HFFc6 (cell line): ENCODE measurements around the gene FOXD1. TPM values are rescaled to one million over a fixed set of nuclear protein-coding genes. Genes with fewer than 3 reads are reported as not detected.

Source experiments
- DNase-seq: peaks from one replicate; pipeline ENCODE4 v3.0.0-alpha.2; 2018
- H3K27ac Mint-ChIP-seq: 2 replicates; pipeline ENCODE4 v1.8.0; 2020; ENCODE audit warnings: mild to moderate bottlenecking, mixed read lengths
- H3K27me3 Mint-ChIP-seq: 2 replicates; pipeline ENCODE4 v1.8.0; 2021; ENCODE audit warnings: mild to moderate bottlenecking, moderate library complexity, mixed read lengths; ENCODE audit not compliant: insufficient read depth
- H3K36me3 Mint-ChIP-seq: 2 replicates; pipeline ENCODE4 v1.8.0; 2021; ENCODE audit warnings: low read depth, mixed read lengths
- H3K4me1 Mint-ChIP-seq: 2 replicates; pipeline ENCODE4 v1.8.0; 2020; ENCODE audit warnings: low read depth, mixed read lengths
- H3K4me3 Mint-ChIP-seq: 2 replicates; pipeline ENCODE4 v1.8.0; 2020; ENCODE audit warnings: mild to moderate bottlenecking, moderate library complexity, mixed read lengths
- H3K9me3 Mint-ChIP-seq: 2 replicates; pipeline ENCODE4 v1.8.0; 2020; ENCODE audit warnings: mild to moderate bottlenecking, mixed read lengths
- CTCF ChIP-seq: fragments of 200-600 bp; sonication (generic); IDR thresholded peaks from 2 replicates; pipeline ENCODE4 v1.5.0; 2021; ENCODE audit warnings: antibody characterized with exemption, mild to moderate bottlenecking
- long read RNA-seq: library from polyadenylated mRNA; unstranded; transcript quantifications from one replicate; pipeline ENCODE4 v2.0.0, GENCODE V29; 2019
- total RNA-seq, 6 experiments: library from RNA; stranded (reverse); fragmentation: NEBNext Ultra II Directional; extraction: Animal tissue kit (Norgen Biotek cat#: 25700); gene quantifications; 2 replicates in 1 of 6; 3 replicates in 5 of 6; pipeline ENCODE4 v1.2.3, GENCODE V29; 2021

The FOXD1 gene
- total RNA-seq = 10 to 100 TPM; 40.0 to 50.0 (median 45.4) TPM
- long read RNA-seq, partial matches to known transcripts = 0 of 2 reads
- long read RNA-seq, other reads (novel, unspliced or antisense) = 0 of 2 reads

DNA sequence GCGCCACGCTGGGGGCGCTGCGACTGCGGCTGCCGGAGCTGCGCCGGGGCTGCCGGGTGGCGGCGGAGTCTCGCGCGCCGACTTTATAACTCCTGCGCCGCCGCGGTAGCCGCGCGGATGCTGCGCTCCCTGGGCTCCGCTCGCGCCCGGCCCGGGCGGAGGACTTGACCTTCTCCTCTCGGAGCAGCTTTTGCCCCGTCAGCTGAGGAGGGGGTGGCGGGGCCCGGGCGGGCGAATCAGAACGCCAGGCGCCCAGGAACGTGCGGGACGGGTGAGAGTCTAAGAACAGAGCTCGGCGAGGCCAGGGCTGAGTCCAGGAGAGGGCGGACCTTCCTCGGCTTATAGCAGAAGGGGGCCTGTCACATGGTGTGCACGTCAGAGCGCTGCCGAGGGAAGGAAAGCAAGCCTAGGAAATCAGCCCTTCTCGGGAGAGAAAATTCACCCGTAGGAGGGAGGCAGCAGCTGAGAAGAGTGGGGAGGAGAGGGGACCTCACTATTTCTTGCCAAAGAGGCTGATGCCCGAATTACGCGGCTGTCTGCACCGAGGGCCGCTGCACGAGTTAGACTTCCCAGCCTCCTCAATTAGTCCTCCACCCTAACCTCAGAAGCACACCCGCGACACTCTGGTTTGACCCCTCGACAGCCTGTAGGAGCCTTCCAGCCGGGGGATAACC is at the start of gene FOXD1:
FOXD1 (minus strand) TSS at position 315 of the 674 bp plus-strand sequence. CDS start 415 bp downstream, outside the sequence.
- Mint-ChIP-seq H3K4me1 (peaks cover 39% of the 10 kb centered on the region), H3K27ac (peak within 1 kb of the TSS; percentile 96), H3K4me3 (peak within 1 kb of the TSS; percentile 96), H3K36me3 (peaks cover 24% of the 10 kb centered on the region), H3K9me3 (no peaks in the 10 kb centered on the region), H3K27me3 (no peaks in the 10 kb centered on the region; the same call in none of the 2 replicates)
- TF ChIP-seq CTCF = no peak; the same call in 1 of the 2 replicates
- peak; percentile 93 for DNase-seq

DNA sequence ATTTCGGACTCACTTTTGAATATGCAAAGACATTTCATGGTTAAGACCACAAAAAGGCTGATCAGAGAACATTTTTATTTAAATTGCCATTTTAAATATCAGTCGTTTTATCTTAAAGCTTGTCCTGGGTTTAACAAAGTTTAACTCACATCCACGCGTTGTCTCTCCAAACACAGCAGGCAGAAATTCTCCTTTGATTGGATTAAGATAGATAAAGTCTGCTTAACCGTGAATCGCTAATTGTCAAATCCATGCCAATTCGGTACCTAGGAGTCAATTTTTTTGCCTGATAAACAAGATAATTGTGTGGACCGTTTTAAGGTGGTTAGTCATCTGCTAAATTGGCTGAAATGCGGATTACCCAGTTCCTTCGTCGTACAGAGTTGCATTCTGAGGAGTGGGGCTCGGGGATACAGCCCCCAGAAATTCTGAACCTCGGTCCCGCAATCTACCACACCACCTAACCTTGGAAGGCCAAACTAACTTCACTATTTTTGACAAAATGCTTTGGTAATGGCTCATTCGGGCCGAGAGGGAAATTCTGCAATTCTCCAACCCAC is 49.0 kb upstream of the FOXD1 start:
- Mint-ChIP-seq H3K9me3 (no peaks in the 10 kb centered on the region), H3K27ac (peak overlapping the region; percentile 99), H3K4me1 (peaks cover 45% of the 10 kb centered on the region), H3K36me3 (peaks cover 31% of the 10 kb centered on the region), H3K27me3 (peaks cover 2% of the 10 kb centered on the region; the same call in 1 of the 2 replicates), H3K4me3 (peak overlapping the region; percentile 96)
- no peak for TF ChIP-seq CTCF
- no peak for DNase-seq

- peak; percentile 77 for TF ChIP-seq CTCF
- H3K27ac Mint-ChIP-seq = peak overlapping the region; percentile 99; the same call in 1 of the 2 replicates
- H3K9me3 Mint-ChIP-seq = no peaks in the 10 kb centered on the region
- H3K4me1 Mint-ChIP-seq = peaks cover 41% of the 10 kb centered on the region
- H3K4me3 Mint-ChIP-seq = no peak overlapping the region; the same call in 1 of the 2 replicates
- peak; percentile 69 for DNase-seq
- peaks cover 2% of the 10 kb centered on the region; the same call in 1 of the 2 replicates for H3K27me3 Mint-ChIP-seq
- H3K36me3 Mint-ChIP-seq = peaks cover 26% of the 10 kb centered on the region
Observed at GRCh38 chr5:73496984-73497457, 48.4 kb upstream of the FOXD1 start.

DNA sequence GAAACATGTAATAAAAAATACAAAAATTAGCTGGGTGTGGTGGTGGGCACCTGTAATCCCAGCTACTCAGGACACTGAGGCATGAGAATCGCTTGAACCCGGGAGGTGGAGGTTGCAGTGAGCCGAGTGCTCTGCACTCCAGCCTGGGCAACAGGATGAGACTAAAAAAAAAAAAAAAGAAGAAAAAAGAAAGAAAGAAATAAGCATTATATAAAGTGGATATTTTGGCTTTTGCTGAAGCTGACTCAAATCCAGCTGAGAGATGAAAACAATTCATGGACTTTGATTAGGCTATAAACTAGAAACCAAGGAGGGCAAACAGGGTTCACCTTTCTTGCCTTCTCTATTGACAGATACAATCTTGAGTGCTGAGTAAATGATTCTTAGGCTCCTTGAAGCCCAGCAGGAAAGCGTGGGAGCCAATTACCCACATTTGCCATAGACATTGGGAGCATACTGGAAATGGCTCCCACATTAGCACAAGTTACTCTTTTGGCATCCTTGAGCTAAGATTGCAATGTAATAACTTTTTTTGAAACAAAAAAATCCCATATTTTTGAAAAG is 47.3 kb upstream of the FOXD1 start:
- peaks cover 18% of the 10 kb centered on the region for H3K36me3 Mint-ChIP-seq
- DNase-seq = no peak

More for the DNA sequence above, 47.3 kb upstream of the FOXD1 start:
- Mint-ChIP-seq H3K9me3 (no peaks in the 10 kb centered on the region), H3K27me3 (peaks cover 2% of the 10 kb centered on the region; the same call in 1 of the 2 replicates), H3K4me1 (peaks cover 33% of the 10 kb centered on the region), H3K27ac (no peak overlapping the region), H3K4me3 (no peak overlapping the region)
- no peak for TF ChIP-seq CTCF
